ENCODE measurements around the gene LGALS4. TPM values are rescaled to one million over a fixed set of nuclear protein-coding genes. Genes with fewer than 3 reads are reported as not detected.
A peak's percentile ranks its signal among the peaks of the same experiment; 100 is the strongest.

LGALS4 gene
- total RNA-seq, 1 donor from 2014 or later: 2.7 TPM

DNA sequence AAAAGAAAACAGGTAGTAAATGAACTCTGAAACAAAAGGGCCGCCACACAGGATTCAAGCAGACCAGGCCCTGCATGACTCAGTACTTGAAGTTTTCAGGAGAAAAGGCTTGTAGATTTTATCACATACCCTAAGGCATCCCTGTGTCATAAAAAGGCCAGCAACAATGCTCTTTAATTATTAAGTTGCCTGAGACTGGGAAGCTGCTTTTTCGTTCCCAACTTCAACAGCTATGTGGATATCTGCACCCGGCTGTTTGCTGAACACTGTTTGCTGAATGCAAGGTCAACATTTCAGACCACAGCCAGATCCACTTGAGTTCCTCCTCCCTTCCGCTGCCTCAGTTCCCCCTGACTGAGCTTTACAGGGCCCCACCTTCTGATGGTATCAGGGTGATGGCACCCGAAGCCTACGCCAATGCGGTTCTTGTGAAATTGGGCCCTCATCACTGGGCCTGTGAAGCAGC, 24.9 kb upstream of the LGALS4 start:
- Mint-ChIP-seq H3K27ac (peak overlapping the region; percentile 91), H3K36me3 (ENCODE audit: insufficient read depth) (peaks cover 37% of the 10 kb centered on the region)

DNA sequence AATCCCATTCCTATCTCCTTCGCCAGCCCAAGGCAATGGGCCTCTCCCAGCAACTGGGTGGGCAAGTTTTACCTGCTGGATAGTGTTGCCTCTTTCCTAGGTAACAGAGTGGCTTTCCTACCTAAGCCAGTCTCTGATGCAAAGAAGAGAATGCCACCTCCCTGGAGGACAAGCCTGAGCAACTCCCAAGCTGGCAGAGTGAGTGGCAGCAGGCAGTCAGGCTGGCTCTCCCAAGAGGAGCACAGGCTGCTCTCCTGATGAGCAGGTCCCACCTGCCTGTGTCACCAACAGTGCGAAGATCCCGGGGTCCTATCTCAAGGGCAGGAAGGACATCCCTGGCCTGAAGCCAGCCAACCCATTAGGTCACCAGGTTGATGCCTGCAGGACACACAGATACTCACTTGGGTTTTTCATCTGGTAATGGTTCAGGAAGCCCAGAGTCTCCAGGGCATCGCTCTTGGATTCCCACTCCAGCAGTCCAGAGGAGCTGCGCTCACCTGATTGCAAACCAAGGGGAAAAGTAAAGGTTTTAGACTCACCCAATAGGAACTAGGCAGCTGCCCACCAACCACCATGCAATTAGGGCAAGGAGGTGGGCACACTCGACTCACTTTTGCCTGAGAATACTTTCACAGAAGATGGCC, 24.4 kb upstream of the LGALS4 start:
- H3K9me3 Mint-ChIP-seq (ENCODE audit: low read depth): no peaks in the 10 kb centered on the region
- peak overlapping the region; percentile 91 for H3K27ac Mint-ChIP-seq
- DNase-seq (ENCODE audit: low spot score, unreplicated experiment): no peak
- TF ChIP-seq, protein P1, sequence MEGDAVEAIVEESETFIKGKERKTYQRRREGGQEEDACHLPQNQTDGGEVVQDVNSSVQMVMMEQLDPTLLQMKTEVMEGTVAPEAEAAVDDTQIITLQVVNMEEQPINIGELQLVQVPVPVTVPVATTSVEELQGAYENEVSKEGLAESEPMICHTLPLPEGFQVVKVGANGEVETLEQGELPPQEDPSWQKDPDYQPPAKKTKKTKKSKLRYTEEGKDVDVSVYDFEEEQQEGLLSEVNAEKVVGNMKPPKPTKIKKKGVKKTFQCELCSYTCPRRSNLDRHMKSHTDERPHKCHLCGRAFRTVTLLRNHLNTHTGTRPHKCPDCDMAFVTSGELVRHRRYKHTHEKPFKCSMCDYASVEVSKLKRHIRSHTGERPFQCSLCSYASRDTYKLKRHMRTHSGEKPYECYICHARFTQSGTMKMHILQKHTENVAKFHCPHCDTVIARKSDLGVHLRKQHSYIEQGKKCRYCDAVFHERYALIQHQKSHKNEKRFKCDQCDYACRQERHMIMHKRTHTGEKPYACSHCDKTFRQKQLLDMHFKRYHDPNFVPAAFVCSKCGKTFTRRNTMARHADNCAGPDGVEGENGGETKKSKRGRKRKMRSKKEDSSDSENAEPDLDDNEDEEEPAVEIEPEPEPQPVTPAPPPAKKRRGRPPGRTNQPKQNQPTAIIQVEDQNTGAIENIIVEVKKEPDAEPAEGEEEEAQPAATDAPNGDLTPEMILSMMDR (IDR thresholded peaks at IDR 0.05; ENCODE audit: unreplicated experiment): no peak
- H3K4me1 Mint-ChIP-seq (ENCODE audit: low read depth): peaks cover 16% of the 10 kb centered on the region
- H3K36me3 Mint-ChIP-seq (ENCODE audit: insufficient read depth): peaks cover 32% of the 10 kb centered on the region
- no peaks in the 10 kb centered on the region for H3K27me3 Mint-ChIP-seq
- H3K4me3 Mint-ChIP-seq (ENCODE audit: low read depth): no peak overlapping the region

More for the DNA sequence above, 24.9 kb upstream of the LGALS4 start:
- Mint-ChIP-seq H3K27me3 (no peaks in the 10 kb centered on the region), H3K4me1 (ENCODE audit: low read depth) (peaks cover 15% of the 10 kb centered on the region), H3K4me3 (ENCODE audit: low read depth) (no peak overlapping the region), H3K9me3 (ENCODE audit: low read depth) (no peaks in the 10 kb centered on the region)
- no peak for DNase-seq (ENCODE audit: low spot score, unreplicated experiment)
- TF ChIP-seq, protein P1 (IDR thresholded peaks at IDR 0.05; ENCODE audit: unreplicated experiment): no peak

DNA sequence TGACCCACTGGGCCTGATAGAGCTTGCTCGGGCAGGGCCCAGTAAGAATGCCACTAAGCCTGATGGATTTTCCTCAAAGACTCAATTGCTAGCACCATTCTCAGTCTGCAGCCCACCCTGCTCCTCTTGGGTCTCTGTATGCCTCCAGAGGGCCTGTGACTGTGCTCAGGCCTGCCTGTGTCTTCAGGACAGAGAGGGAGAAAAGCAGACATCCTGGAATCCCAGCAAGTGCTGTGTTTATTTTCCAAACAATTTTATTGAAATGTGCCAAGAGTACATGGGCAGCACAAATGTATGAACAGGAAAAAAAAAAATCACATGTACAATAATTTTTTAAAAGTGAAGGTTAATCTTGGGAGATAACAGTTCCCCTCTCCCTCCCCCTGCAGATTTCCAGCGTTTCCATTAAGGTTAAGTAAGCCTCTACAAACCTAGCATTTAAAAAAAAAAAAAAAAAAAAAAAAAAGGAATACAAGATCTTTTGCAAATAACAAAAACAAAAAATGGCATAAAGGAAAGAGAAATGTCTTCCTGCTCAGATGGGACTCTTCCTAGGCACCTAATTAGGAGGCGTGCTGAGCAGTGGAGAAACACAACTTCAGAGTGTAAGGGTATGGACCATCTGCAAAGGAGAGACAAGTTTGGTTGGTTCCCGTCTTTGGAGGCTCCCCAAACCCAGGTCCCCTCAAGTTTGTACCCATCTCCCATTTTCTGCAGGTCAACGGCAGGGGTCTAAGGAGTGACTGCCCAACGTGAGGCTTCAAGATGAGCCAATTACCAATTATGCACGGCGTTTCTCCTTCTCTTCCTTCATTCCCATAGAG, 23.6 kb upstream of the LGALS4 start:
- H3K4me1 Mint-ChIP-seq (ENCODE audit: low read depth): peaks cover 20% of the 10 kb centered on the region
- H3K27me3 Mint-ChIP-seq: no peaks in the 10 kb centered on the region
- H3K9me3 Mint-ChIP-seq (ENCODE audit: low read depth): no peaks in the 10 kb centered on the region
- TF ChIP-seq, protein P1 (IDR thresholded peaks at IDR 0.05; ENCODE audit: unreplicated experiment): no peak
- DNase-seq (ENCODE audit: low spot score, unreplicated experiment): no peak
- peak overlapping the region; percentile 91 for H3K27ac Mint-ChIP-seq
- peaks cover 27% of the 10 kb centered on the region for H3K36me3 Mint-ChIP-seq (ENCODE audit: insufficient read depth)
- H3K4me3 Mint-ChIP-seq (ENCODE audit: low read depth): no peak overlapping the region

DNA sequence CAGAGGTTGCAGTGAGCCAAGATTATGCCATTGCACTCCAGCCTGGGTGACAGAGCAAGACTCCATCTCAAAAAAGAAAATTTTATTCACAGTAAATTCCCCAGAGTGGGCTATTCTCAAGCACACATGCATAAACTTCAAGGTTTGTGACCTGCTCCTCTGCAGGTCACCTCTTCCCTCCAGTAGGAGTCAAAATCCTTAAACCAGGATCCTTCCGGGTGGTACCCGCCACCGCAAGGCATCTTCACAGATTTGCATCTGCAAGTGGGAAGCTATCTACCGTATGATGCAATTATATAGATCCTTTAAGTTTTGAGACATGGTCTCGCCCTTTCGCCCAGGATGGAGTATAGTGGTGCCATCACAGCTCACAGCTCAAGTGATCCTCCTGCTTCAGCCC, 21.8 kb upstream of the LGALS4 start:
- no peaks in the 10 kb centered on the region for H3K9me3 Mint-ChIP-seq (ENCODE audit: low read depth)
- H3K27me3 Mint-ChIP-seq: no peaks in the 10 kb centered on the region
- peaks cover 28% of the 10 kb centered on the region for H3K4me1 Mint-ChIP-seq (ENCODE audit: low read depth)
- peaks cover 23% of the 10 kb centered on the region for H3K36me3 Mint-ChIP-seq (ENCODE audit: insufficient read depth)
- peak overlapping the region; percentile 56 for H3K27ac Mint-ChIP-seq
- no peak for DNase-seq (ENCODE audit: low spot score, unreplicated experiment)
- no peak overlapping the region for H3K4me3 Mint-ChIP-seq (ENCODE audit: low read depth)
- TF ChIP-seq, protein P1 (IDR thresholded peaks at IDR 0.05; ENCODE audit: unreplicated experiment): no peak

DNA sequence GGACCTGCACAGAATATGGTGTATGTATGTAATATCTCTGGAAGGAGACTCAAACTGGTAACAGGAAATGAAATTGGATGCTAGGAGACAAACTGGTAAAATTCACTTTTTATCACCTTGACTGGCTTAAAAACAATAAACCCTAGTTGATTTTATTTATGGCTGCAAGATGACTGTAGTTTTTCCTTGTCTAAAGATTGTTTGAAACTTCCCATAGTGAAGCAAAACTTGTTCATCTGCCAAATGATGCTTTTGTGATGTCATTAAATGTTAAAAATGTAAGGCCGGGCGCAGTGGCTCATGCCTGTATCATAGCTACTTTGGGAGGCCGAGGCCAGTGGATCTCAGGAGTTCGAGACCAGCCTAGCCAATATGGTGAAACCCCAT, 21.4 kb upstream of the LGALS4 start:
- H3K4me1 Mint-ChIP-seq (ENCODE audit: low read depth): peaks cover 28% of the 10 kb centered on the region
- no peak overlapping the region for H3K4me3 Mint-ChIP-seq (ENCODE audit: low read depth)
- H3K27ac Mint-ChIP-seq: peak overlapping the region; percentile 45
- TF ChIP-seq, protein P1 (IDR thresholded peaks at IDR 0.05; ENCODE audit: unreplicated experiment): no peak
- no peaks in the 10 kb centered on the region for H3K27me3 Mint-ChIP-seq
- no peaks in the 10 kb centered on the region for H3K9me3 Mint-ChIP-seq (ENCODE audit: low read depth)
- DNase-seq (ENCODE audit: low spot score, unreplicated experiment): no peak
- peaks cover 21% of the 10 kb centered on the region for H3K36me3 Mint-ChIP-seq (ENCODE audit: insufficient read depth)

Measured in progenitor cell of endocrine pancreas (in vitro differentiated cells).